ENCODE results near the gene CYP2F1.

DNA sequence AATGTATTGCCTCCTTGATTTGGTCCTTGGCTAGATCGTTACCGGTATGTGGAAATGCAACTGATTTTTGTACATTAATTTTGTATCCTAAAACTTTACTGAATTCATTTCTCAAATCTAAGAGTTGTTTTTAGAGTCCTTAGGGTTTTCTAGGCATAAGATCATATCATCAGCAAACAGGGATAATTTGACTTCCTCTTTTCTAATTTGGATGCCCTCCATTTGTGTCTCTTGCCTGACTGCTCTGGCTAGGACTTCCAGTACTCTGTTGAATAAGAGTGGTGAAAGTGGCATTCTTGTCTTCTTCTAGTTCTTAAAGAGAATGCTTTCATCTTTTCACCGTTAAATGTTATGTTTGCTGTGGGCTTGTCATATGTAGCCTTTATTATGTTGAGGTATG is 37.9 kb upstream of the CYP2F1 start:
- TF ChIP-seq, protein P1, sequence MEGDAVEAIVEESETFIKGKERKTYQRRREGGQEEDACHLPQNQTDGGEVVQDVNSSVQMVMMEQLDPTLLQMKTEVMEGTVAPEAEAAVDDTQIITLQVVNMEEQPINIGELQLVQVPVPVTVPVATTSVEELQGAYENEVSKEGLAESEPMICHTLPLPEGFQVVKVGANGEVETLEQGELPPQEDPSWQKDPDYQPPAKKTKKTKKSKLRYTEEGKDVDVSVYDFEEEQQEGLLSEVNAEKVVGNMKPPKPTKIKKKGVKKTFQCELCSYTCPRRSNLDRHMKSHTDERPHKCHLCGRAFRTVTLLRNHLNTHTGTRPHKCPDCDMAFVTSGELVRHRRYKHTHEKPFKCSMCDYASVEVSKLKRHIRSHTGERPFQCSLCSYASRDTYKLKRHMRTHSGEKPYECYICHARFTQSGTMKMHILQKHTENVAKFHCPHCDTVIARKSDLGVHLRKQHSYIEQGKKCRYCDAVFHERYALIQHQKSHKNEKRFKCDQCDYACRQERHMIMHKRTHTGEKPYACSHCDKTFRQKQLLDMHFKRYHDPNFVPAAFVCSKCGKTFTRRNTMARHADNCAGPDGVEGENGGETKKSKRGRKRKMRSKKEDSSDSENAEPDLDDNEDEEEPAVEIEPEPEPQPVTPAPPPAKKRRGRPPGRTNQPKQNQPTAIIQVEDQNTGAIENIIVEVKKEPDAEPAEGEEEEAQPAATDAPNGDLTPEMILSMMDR (IDR thresholded peaks at IDR 0.05): no peak
- TF ChIP-seq POLR2A (IDR thresholded peaks at IDR 0.05): no peak
